OCI-LY7 (cell line): ENCODE measurements around the gene MAPK8IP3. TPM values are rescaled to one million over a fixed set of nuclear protein-coding genes. Genes with fewer than 3 reads are reported as not detected.
A peak's percentile ranks its signal among the peaks of the same experiment; 100 is the strongest.
"Not testable (repeated sequence)": the region's sequence is repeated elsewhere in the genome, so short reads cannot be mapped to it uniquely, and the experiment has no call there.

Source experiments
- BruUV-seq: library from RNA; stranded (reverse); fragments of 400-500 nt; replicated peaks from 2 replicates; lab custom pipeline; 2021; lab: Mats Ljungman, UMichigan
- CTCF ChIA-PET: fragments of 300-600 bp; sonication (Branson Sonifier 250); formaldehyde crosslinking; loops from one replicate; lab custom pipeline; 2022; ENCODE audit warnings: antibody characterized with exemption; ENCODE audit not compliant: unreplicated experiment; lab: Charles Lee
- POLR2A ChIA-PET: fragments of 300-600 bp; sonication (Branson Sonifier 250); formaldehyde crosslinking; loops from one replicate; lab custom pipeline; 2022; ENCODE audit warnings: antibody characterized with exemption; lab: Charles Lee
- DNase-seq: peaks from one replicate; pipeline ENCODE4 v3.0.0-alpha.2; 2015; ENCODE audit warnings: low spot score
- H2AFZ ChIP-seq: fragments of 200-600 bp; sonication (generic), shearing (Covaris generic); 2 replicates; pipeline ENCODE4 v1.6.1; 2014; ENCODE audit warnings: mild to moderate bottlenecking, antibody characterized with exemption, low read length, moderate library complexity
- H3K27ac ChIP-seq: fragments of 200-600 bp; sonication (generic); 2 replicates; pipeline ENCODE4 v1.5.1; 2014; ENCODE audit warnings: mixed run types, low read depth, mild to moderate bottlenecking, moderate library complexity, low read length, inconsistent platforms; ENCODE audit not compliant: poor library complexity, severe bottlenecking
- H3K36me3 ChIP-seq: fragments of 200-600 bp; sonication (generic); 2 replicates; pipeline ENCODE4 v1.6.1; 2014; ENCODE audit warnings: mild to moderate bottlenecking, antibody characterized with exemption, low read length, moderate library complexity, mixed read lengths; ENCODE audit not compliant: insufficient read depth
- H3K4me1 ChIP-seq: fragments of 200-600 bp; sonication (generic); 2 replicates; pipeline ENCODE4 v1.5.1; 2014; ENCODE audit warnings: mild to moderate bottlenecking, low read length; ENCODE audit not compliant: insufficient read depth, poor library complexity, severe bottlenecking
- H3K4me2 ChIP-seq: fragments of 200-600 bp; sonication (generic); 2 replicates; pipeline ENCODE4 v1.6.1; 2014; ENCODE audit warnings: mild to moderate bottlenecking, low read length
- H3K4me3 ChIP-seq: fragments of 200-600 bp; sonication (generic); 2 replicates; pipeline ENCODE4 v1.5.1; 2014; ENCODE audit warnings: mild to moderate bottlenecking, low read depth, low read length; ENCODE audit not compliant: poor library complexity, severe bottlenecking
- H3K79me2 ChIP-seq: fragments of 200-600 bp; sonication (generic); 2 replicates; pipeline ENCODE4 v1.6.1; 2016; ENCODE audit warnings: low read depth, mild to moderate bottlenecking, low read length, moderate library complexity, mixed read lengths; ENCODE audit not compliant: insufficient read depth
- H3K9me2 ChIP-seq: fragments of 200-600 bp; sonication (generic); 2 replicates; pipeline ENCODE4 v1.6.1; 2016; ENCODE audit warnings: mild to moderate bottlenecking, low read length, mixed read lengths; ENCODE audit not compliant: insufficient read depth
- H3K9me3 ChIP-seq: fragments of 200-600 bp; sonication (generic); 2 replicates; pipeline ENCODE4 v1.6.1; 2014; ENCODE audit warnings: mild to moderate bottlenecking, mixed run types, low read length, mixed read lengths
- H4K20me1 ChIP-seq: fragments of 200-600 bp; sonication (generic); 2 replicates; pipeline ENCODE4 v1.6.1; 2014; ENCODE audit warnings: mild to moderate bottlenecking, antibody characterized with exemption, low read length, moderate library complexity, mixed read lengths; ENCODE audit not compliant: insufficient read depth
- CTCF ChIP-seq: fragments of 200-600 bp; sonication (generic); conservative IDR thresholded peaks from 2 replicates; pipeline ENCODE4 v1.5.1; 2014; ENCODE audit warnings: mild to moderate bottlenecking, antibody characterized with exemption, low read length, moderate library complexity, mixed read lengths
- EZH2phosphoT487 ChIP-seq: fragments of 200-600 bp; sonication (generic); IDR thresholded peaks from 2 replicates; pipeline ENCODE4 v1.6.1; 2018; ENCODE audit warnings: low read depth, borderline replicate concordance, mild to moderate bottlenecking, mixed run types, antibody characterized with exemption, low read length, moderate library complexity, mixed read lengths
- intact Hi-C: fragments of 100-400 bp; cut with micrococcal nuclease; formaldehyde crosslinking; loops from one replicate; pipeline ENCODE4 v1.10.0; 2022; ENCODE audit not compliant: unreplicated experiment
- total RNA-seq, 2 experiments: library from RNA; depleted of rRNA in 1 of 2; stranded (reverse); fragments of >200 nt in 1 of 2; shearing (Covaris generic) in 1 of 2; gene quantifications; 2 replicates each; pipeline ENCODE4 v1.2.3, GENCODE V29; 2014 to 2022

The MAPK8IP3 gene
- total RNA-seq, 2 experiments from 2014 or later, result 114 to 130 TPM

- intact Hi-C loops, result no loop called here
- H3K27ac ChIP-seq, result no peak overlapping the region
- H3K9me3 ChIP-seq, result no peaks in the 10 kb centered on the region
- H4K20me1 ChIP-seq, result no peaks in the 10 kb centered on the region
- ChIA-PET CTCF (no interaction called here), POLR2A (no interaction called here)
- H2AFZ ChIP-seq, result no peak overlapping the region
- no peak overlapping the region for H3K4me2 ChIP-seq
- peaks cover 99% of the 10 kb centered on the region for H3K36me3 ChIP-seq
- no peak overlapping the region for H3K4me3 ChIP-seq
- no peak for DNase-seq
- no peaks in the 10 kb centered on the region for H3K4me1 ChIP-seq
- TF ChIP-seq CTCF (no peak), EZH2phosphoT487 (no peak)
- peaks cover 4% of the 10 kb centered on the region; the same call in 1 of the 2 replicates for H3K79me2 ChIP-seq
- no TSS peak for BruUV-seq
- no peaks in the 10 kb centered on the region for H3K9me2 ChIP-seq
These were observed 7.3 kb upstream of the MAPK8IP3 start for GRCh38 chr16:1698680-1699079.

- BruUV-seq, result no TSS peak
- POLR2A ChIA-PET, result no interaction called here
- Histone ChIP-seq H3K36me3 (peaks cover 83% of the 10 kb centered on the region), H3K9me2 (no peaks in the 10 kb centered on the region), H3K4me2 (no peak overlapping the region), H3K4me1 (peaks cover 7% of the 10 kb centered on the region), H4K20me1 (no peaks in the 10 kb centered on the region), H3K79me2 (no peaks in the 10 kb centered on the region), H3K9me3 (no peaks in the 10 kb centered on the region), H3K27ac (no peak overlapping the region), H2AFZ (no peak overlapping the region), H3K4me3 (no peak overlapping the region)
- CTCF ChIA-PET, result no interaction called here
- no peak for DNase-seq
- intact Hi-C loops, result no loop called here
- TF ChIP-seq EZH2phosphoT487 (no peak), CTCF (no peak)
These were observed 5.7 kb upstream of the MAPK8IP3 start for GRCh38 chr16:1700246-1700645.

GRCh38 chr16:1701216-1701878, 4.6 kb upstream of the MAPK8IP3 start:
- Histone ChIP-seq H3K36me3 (peaks cover 72% of the 10 kb centered on the region), H3K27ac (no peak overlapping the region), H3K4me1 (peaks cover 8% of the 10 kb centered on the region), H3K79me2 (no peaks in the 10 kb centered on the region), H3K9me2 (no peaks in the 10 kb centered on the region), H3K9me3 (no peaks in the 10 kb centered on the region), H3K4me3 (no peak overlapping the region), H3K4me2 (no peak overlapping the region), H2AFZ (no peak overlapping the region), H4K20me1 (no peaks in the 10 kb centered on the region)
- TF ChIP-seq EZH2phosphoT487 (no peak), CTCF (no peak)
- no peak for DNase-seq
- intact Hi-C loops, result no loop called here
- ChIA-PET POLR2A (interaction anchor here (0.6 to 1.1 kb wide), 2 partner anchors 90 to 200 kb away, joined by 4 to 6 read pairs; no protein-coding TSS in a partner anchor), CTCF (no interaction called here)
- no TSS peak for BruUV-seq

- not testable (repeated sequence) for H3K9me3 ChIP-seq, DNase-seq, H3K9me2 ChIP-seq, BruUV-seq
- H3K36me3 ChIP-seq, result peaks cover 47% of the 10 kb centered on the region
- ChIA-PET POLR2A (interaction anchor here (0.7 to 2.0 kb wide), 7 partner anchors 12 to 566 kb away, joined by 3 to 12 read pairs (median 3); partner anchors contain the start of gene JPT2), CTCF (interaction anchor here (0.9 to 1.3 kb wide), 3 partner anchors 19 to 77 kb away, joined by 3 to 5 read pairs (median 4); partner anchors contain the start of genes JPT2 and NUBP2)
- H4K20me1 ChIP-seq, result peaks cover 15% of the 10 kb centered on the region; the same call in 1 of the 2 replicates
- H3K79me2 ChIP-seq, result peaks cover 36% of the 10 kb centered on the region
- H3K4me2 ChIP-seq, result peak overlapping the region; percentile 86
- H3K4me3 ChIP-seq, result peak overlapping the region; percentile 83
- peak overlapping the region; percentile 55 for H3K27ac ChIP-seq
- peaks cover 25% of the 10 kb centered on the region for H3K4me1 ChIP-seq
- peak overlapping the region; percentile 83 for H2AFZ ChIP-seq
- intact Hi-C loops, result loop anchor here (1.0 to 2.0 kb wide), 2 partner anchors 26 to 93 kb away; partner anchors contain the start of genes CRAMP1 and IFT140
These were observed 689 bp upstream of the MAPK8IP3 start for GRCh38 chr16:1705324-1705687.
